ENCODE results near the gene PDXP.

The PDXP gene

GRCh38 chr22:37678372-37678771, 19.8 kb downstream of the PDXP start:
- TF ChIP-seq YY1 (IDR thresholded peaks at IDR 0.05; ENCODE audit: low read depth) (no peak), EP300 (IDR thresholded peaks at IDR 0.05; ENCODE audit: borderline replicate concordance) (no peak)

GRCh38 chr22:37679670-37680069, 21.1 kb downstream of the PDXP start:
- TF ChIP-seq TEAD4 (IDR thresholded peaks at IDR 0.05), result no peak
- TF ChIP-seq FOXM1 (IDR thresholded peaks at IDR 0.05; ENCODE audit: borderline replicate concordance, low read depth), result no peak
- TF ChIP-seq ZBTB7A (IDR thresholded peaks at IDR 0.05; ENCODE audit: low read depth), result no peak
- no peak for TF ChIP-seq NFIC (IDR thresholded peaks at IDR 0.05)
- TF ChIP-seq TCF12 (IDR thresholded peaks at IDR 0.05; ENCODE audit: low read depth), result no peak

- TF ChIP-seq CEBPB (IDR thresholded peaks at IDR 0.05), result no peak
- no peak for TF ChIP-seq TEAD4 (IDR thresholded peaks at IDR 0.05)
- TF ChIP-seq TAF1 (IDR thresholded peaks at IDR 0.05; ENCODE audit: low read depth), result no peak
- no peak for TF ChIP-seq FOXM1 (IDR thresholded peaks at IDR 0.05; ENCODE audit: borderline replicate concordance, low read depth)
- no peak for TF ChIP-seq YY1 (IDR thresholded peaks at IDR 0.05; ENCODE audit: low read depth)
- TF ChIP-seq TCF12 (IDR thresholded peaks at IDR 0.05; ENCODE audit: low read depth), result no peak
- TF ChIP-seq EGR1 (IDR thresholded peaks at IDR 0.05), result no peak
- no peak for TF ChIP-seq EP300 (IDR thresholded peaks at IDR 0.05; ENCODE audit: borderline replicate concordance)
- TF ChIP-seq ZBTB7A (IDR thresholded peaks at IDR 0.05; ENCODE audit: low read depth), result no peak
- no peak for TF ChIP-seq RAD21 (IDR thresholded peaks at IDR 0.05; ENCODE audit: low read depth)
- no peak for TF ChIP-seq NFIC (IDR thresholded peaks at IDR 0.05)
- no peak for TF ChIP-seq REST (IDR thresholded peaks at IDR 0.05; ENCODE audit: low read depth)
- no peak for TF ChIP-seq MAX (IDR thresholded peaks at IDR 0.05)
- TF ChIP-seq USF1 (IDR thresholded peaks at IDR 0.05), result no peak
These were observed 21.8 kb downstream of the PDXP start for GRCh38 chr22:37680191-37680851.

GRCh38 chr22:37681001-37681424, 22.5 kb downstream of the PDXP start:
- TF ChIP-seq EGR1 (IDR thresholded peaks at IDR 0.05) (no peak), EP300 (IDR thresholded peaks at IDR 0.05; ENCODE audit: borderline replicate concordance) (no peak), MAX (IDR thresholded peaks at IDR 0.05) (no peak), TCF12 (IDR thresholded peaks at IDR 0.05; ENCODE audit: low read depth) (no peak), CEBPB (IDR thresholded peaks at IDR 0.05) (no peak), CREB1 (IDR thresholded peaks at IDR 0.05; ENCODE audit: low read depth) (no peak), RAD21 (IDR thresholded peaks at IDR 0.05; ENCODE audit: low read depth) (no peak), REST (IDR thresholded peaks at IDR 0.05; ENCODE audit: low read depth) (no peak), FOXM1 (IDR thresholded peaks at IDR 0.05; ENCODE audit: borderline replicate concordance, low read depth) (no peak), ZBTB7A (IDR thresholded peaks at IDR 0.05; ENCODE audit: low read depth) (no peak), YY1 (IDR thresholded peaks at IDR 0.05; ENCODE audit: low read depth) (no peak), TAF1 (IDR thresholded peaks at IDR 0.05; ENCODE audit: low read depth) (no peak), USF1 (IDR thresholded peaks at IDR 0.05) (no peak), TEAD4 (IDR thresholded peaks at IDR 0.05) (no peak), NFIC (IDR thresholded peaks at IDR 0.05) (no peak)

- TF ChIP-seq MAX (IDR thresholded peaks at IDR 0.05), result peak; percentile 30
- TF ChIP-seq RAD21 (IDR thresholded peaks at IDR 0.05; ENCODE audit: low read depth), result peak; percentile 94
- no peak for TF ChIP-seq NFIC (IDR thresholded peaks at IDR 0.05)
These were observed 23.1 kb downstream of the PDXP start for GRCh38 chr22:37681556-37682049.
